ENCODE results near the gene ZNF527.
"Not testable (repeated sequence)": the region's sequence is repeated elsewhere in the genome, so short reads cannot be mapped to it uniquely, and the experiment has no call there.

Gene ZNF527

DNA sequence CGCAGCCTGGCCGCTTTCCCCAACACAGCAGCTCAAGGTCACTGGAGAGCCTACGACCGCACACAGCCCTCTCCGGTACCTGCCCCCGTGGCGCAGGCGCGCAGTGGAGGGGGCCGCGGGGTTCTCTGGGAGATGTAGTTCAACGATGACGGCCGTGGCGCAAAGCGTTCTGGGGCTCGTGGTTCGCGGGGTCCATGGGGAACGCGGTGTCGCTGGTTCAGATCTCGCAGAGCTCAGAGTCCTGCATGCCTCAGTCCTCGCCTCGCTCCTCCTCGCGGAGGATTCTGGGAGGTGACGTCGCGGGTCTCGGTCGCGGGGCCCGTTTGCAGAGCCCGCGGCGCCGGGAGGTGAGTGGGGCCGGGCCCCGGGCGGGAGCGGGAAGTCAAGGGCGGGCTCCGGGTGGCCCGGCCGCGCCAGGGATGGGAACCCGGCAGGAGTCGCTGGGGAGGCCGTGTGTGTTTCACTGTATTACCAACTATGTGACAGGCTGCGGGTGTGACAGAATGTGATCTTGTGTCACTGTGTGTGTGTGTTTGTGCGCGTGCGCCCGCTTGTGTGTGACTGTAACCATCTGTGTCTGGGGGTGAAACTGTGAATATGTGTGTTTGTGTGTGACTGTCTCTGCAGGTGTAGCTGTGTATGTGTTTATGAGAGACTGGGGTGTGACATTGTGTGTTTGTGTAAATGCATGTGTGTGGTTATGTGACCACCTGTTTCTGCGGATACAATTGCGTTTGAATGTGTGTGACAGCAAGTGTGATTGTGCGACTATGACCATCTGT is at the start of gene ZNF527:
Gene ZNF527, plus strand, starts transcription at position 220 of the 782 bp plus-strand sequence. CDS start 3,100 bp downstream, outside the sequence.
- DNase-seq: peak; percentile 94

DNA sequence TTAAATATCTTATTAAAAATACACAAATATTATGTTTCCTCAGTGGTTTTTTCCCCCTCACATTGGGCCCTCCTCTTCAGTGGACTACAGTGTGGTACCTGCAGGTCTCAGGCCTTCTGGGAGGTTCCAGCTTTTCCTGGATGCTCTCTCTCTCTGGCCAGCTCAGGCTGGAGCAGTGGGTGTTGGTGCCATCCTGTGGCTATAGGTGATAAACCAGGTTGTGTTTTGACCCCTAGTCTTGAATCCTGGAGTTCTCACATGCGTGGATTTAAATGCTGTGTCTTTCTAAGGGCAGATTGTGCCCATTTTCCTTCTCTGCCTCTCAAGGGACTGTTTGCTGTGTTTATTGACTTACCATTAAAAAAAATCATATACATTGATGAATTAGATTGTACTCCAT is 41.2 kb upstream of the ZNF527 start:
- DNase-seq: peak; percentile 14

DNA sequence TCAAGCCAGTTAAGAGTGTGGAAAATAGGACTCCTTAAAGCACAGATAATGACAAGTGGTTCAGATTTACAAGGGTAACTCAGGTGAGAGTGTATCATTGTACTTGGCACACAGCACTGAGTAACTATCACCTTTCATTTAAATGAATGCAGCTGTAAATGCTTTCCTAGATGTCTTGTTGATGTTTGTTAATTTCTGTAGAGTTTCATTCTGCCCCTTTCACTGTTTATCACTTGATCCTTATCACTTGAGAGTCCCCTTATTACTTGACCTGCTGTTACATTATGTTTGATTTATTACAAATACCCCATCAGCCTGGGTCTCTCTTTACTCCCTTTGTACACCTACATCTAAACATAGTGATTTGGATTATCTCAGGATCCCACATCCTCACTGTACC is 38.1 kb upstream of the ZNF527 start:
- DNase-seq: no peak

DNA sequence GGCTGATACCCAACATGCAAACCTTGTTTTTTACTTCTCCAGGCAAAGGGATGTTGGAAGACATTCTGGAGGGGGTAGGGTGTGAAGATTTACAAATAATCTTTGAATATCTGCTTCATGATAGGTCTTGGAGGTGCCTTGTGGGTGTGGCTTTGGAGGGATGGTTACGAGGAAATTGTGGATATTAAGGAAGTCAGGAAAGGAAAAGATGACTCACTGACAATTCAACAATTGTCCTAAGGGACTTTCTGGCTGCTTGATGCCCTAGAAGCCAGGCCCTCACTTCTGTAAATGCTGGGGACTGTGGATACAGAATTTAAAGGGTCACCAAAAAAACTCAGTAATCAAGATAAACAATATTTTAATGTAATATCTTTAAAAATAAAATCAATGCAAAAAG is 37.4 kb upstream of the ZNF527 start:
- DNase-seq: no peak

DNA sequence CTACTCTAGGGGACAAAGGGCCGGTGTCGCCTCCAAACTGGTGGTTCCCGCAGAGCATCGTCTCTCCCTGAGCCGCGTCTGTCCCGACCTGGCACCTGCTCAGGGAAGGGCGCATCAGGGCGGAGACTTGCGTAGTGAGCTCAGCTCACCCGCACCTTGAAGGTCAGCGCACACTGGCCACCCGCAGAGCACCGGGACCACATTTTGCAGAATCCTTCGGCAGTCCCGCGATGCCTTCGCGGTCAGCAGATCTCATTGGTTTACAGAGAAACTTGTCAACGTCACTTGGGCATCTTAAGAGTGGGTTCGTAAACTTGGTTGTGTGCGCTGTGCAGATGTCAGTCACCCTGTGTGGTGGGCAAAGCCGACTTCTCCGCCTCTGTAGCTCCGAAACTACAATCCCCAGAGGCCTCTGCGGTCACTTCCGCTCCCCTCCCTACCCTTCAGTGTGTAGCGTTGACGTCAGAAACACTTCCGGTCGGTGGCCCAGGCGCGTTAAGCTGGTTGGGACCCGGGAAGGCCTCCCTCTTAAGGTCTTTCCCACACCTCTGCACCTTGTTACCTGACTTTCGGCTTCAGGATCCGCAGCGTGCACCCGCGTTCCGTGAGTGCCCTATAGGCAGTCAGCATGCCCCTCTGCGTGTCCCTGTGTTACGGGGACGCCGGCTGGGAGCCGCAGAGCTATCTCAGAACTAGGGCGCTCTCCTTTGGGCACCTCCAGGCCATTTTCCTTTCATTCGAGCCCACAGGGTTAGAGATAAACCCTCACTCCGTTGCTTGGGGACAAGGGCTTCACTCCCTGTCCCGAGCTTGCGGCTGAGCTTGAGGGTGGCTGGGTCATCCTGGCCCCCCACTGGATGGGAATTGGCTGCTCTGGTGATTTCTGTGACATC is 36.5 kb upstream of the ZNF527 start:
- peak; percentile 84 for DNase-seq

DNA sequence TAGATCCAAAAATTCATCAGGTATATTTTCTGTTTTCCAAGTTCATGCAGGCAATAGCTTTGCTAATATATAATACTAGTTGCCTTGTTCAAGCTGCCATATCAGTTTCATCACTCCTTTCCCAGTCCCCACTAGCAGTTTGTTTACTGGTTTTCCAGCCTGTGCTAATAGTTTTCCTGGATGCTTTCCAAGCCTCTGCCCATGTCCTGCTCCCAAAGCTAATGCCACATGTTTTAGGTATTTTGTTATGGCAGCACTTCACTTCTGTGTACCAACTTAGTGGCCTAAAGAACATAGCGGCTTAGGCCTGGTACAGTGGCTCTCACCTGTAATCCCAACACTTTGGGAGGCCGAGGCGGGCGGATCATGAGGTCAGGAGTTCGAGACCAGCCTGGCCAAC is 28.1 kb upstream of the ZNF527 start:
- no peak for DNase-seq

DNA sequence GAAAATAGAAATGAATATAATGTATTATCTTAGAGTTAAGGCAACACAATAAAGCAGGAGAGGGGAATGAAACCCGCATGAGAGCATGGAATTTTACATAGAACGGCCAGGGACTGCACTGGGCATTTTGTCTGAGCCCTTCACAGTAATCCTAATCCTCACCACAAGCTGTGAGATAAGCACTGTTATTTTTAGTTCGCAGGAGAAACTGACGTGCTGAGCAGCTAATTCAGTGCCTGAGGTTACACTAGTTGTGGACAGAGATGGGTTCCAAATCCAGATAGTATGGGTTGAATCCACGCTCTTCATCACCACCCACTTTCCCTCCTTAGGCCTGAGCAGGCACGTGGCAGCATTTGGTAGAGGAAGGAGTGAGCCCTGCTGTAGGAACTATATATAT is 24.8 kb upstream of the ZNF527 start:
- DNase-seq: no peak

DNA sequence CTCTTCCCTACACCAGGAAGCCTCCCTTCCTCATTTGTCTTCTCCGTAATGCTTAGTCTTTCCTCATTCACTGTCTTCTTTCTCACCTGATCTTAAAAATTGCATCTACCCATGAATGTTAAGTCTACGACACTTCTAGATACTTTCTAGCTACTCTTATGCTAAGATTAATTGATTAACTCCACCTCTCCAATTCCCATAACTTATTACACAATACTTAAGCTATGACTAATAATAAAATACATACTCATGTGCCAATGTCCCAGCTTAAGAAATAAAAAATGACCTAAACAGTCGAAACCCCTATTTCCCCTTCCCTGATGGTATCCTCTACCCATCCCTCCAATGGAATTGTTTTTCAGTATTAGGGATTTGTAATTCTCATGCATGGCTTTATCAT is 22.8 kb upstream of the ZNF527 start:
- no peak for DNase-seq

DNA sequence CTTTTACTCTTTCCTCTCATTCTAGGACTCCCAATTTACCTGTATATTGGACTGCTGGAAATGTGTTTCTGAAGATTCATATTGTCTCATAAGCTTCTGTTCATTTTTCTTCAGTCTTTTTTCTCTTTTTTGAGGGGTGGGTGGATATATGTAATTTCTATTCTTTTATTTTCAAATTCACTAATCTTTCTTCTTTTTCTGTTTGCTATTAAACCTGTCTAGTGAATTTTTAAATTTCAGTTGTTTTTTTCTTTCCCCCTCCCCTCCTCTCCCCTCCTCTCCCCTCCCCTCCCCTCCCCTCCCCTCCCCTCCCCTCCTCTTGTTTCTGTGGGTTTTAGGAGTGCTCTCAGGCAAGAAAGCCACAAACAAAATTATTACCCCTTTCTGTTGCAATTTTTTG is 16.9 kb upstream of the ZNF527 start:
- no peak for DNase-seq

DNA sequence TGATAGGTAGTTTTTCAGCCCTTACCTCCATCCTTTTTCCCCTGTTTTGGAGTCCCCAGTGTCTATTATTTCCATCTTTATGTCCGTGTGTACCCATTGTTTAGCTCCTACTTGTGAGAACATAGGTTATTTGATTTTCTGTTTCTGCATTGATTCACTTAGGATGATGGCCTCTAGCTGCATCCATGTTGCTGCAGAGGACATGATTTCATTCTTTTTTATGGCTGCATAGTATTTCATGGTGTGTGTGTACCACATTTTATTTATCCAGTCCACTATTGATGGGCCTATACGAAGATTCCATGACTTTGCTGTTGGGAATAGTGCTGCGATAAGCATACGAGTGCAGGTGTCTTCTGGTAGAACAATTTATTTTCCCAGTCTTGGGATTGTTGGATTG is 15.0 kb upstream of the ZNF527 start:
- DNase-seq: no peak

DNA sequence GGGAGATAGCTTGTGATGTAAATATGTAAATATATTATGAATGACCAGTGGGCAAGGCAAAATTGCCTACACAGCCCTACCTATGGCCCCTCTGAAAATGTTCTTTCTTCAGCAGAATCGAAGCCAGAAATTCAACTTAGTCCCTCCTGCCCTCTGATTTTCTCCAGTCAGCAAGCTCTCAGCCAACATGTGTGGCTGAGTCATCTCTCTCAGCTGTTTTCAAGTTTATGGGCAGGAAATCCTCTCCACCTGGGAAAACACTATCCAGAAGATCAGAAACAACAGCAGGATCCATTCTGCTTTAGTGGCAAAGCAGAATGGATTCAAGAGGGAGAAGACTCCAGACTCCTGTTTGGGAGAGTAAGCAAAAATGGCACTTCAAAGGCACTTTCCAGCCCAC is 8.9 kb upstream of the ZNF527 start:
- DNase-seq: no peak

DNA sequence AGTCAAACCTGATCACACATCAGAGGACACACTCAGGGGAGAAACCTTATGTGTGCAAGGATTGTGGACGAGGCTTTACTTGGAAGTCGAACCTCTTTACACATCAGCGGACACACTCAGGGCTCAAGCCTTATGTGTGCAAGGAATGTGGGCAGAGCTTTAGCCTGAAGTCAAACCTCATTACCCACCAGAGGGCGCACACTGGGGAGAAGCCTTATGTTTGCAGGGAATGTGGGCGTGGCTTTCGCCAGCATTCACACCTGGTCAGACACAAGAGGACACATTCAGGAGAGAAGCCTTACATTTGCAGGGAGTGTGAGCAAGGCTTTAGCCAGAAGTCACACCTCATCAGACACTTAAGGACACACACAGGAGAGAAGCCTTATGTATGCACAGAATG is 8.2 kb upstream of the ZNF527 start:
- peak; percentile 1 for DNase-seq

DNA sequence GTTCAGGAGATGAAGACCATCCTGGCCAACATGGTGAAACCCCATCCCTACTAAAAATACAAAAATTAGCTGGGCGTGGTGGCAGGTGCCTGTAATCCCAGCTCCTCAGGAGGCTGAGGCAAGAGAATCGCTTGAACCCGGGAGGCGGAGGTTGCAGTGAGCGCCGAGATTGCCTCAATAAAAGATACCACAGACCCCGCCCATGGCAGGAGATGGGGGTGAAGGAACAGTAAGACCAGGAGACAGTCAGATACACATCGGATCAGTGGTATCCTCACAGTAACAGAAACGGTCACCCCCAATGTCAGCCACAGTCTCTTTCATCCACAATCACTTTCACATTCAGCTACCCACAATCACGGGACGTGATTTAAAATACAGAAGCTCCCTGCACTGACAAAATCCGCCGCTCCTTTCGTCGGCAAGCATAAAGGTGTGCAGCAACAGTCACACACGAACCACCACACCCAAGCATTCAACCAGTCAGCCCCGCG is 466 bp upstream of the ZNF527 start:
- DNase-seq: not testable (repeated sequence)

DNA sequence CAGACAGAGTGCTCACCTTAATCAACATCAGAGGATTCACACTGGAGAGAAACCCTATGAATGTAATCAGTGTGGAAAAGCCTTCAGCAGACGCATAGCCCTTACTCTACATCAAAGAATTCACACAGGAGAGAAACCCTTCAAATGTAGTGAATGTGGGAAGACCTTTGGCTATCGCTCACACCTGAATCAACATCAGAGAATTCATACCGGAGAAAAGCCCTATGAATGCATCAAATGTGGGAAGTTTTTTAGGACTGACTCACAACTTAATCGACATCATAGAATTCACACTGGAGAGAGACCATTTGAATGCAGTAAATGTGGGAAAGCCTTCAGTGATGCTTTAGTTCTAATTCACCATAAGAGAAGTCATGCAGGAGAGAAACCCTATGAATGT is 18.3 kb downstream of the ZNF527 start:
- DNase-seq: no peak

DNA sequence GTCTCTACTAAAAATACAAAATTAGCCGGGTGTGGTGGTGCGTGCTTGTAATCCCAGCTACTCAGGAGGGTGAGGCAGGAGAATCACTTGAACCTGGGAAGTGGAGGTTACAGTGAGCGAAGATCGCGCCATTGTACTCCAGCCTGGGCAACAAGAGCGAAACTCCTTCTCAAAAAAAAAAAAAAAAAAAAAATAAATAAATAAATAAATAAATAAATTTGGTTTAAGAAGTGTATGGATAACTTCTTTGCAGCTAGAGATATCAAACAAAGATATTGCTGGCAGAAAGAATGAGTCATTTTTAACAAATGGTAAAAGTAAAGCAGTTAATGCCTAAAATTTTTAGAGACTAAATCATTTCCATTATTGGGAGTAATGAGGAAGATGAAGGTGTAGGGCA is 20.5 kb downstream of the ZNF527 start:
- not testable (repeated sequence) for DNase-seq

DNA sequence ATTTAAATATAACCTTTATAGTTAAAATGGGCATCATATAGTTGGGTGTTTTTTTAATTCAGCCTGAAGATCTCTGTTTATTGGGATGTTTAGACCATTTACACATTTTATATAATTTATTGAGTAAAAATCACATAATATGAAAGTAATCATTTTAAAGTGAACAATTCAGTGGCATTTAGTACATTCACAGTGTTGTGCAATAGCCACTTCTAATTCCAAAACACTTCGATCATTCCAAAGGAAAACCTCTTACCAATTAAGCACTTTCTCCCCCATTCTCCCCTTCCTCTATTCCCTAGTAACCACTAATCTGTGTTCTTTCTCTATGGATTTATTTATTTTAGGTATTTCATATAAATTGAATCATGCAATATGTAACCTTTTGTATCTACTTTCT is 30.2 kb downstream of the ZNF527 start:
- no peak for DNase-seq

DNA sequence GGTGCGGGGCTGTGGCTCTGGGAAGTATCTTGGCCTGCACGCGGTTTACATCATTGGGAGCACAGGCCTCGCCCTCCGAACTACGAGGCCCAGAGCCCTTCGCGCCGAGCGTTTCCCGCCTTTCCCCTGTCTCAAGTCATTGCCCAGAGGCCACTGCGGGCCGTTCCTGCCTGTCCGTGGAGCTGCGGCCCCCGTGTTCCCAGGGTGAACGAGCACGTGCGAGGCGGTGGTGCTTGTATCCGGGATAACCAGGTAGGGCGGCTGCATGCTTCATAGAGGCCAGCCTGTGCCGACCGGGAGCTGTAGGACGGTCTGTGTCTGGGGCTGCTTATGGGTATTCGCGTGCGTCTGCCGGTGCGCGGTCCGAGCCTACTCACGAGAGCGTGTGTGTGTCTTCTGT is 32.5 kb downstream of the ZNF527 start:
- DNase-seq: no peak

DNA sequence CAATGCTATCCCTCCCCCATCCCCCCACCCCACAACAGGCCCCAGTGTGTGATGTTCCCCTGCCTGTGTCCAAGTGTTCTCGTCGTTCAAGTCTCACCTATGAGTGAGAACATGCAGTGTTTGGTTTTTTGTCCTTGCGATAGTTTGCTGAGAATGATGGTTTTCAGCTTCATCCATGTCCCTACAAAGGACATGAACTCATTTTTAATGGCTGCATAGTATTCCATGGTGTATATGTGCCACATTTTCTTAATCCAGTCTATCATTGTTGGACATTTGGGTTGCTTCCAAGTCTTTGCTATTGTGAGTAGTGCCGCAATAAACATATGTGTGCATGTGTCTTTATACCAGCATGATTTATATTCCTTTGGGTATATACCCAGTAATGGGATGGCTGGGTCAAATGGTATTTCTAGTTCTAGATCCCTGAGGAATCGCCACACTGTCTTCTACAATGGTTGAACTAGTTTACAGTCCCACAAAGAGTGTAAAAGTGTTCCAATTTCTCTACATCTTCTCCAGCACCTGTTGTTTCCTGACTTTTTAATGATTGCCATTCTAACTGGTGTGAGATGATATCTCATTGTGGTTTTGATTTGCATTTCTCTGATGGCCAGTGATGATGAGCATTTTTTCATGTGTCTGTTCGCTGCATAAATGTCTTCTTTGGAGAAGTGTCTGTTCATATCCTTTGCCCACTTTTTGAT is 35.4 kb downstream of the ZNF527 start:
- not testable (repeated sequence) for DNase-seq

DNA sequence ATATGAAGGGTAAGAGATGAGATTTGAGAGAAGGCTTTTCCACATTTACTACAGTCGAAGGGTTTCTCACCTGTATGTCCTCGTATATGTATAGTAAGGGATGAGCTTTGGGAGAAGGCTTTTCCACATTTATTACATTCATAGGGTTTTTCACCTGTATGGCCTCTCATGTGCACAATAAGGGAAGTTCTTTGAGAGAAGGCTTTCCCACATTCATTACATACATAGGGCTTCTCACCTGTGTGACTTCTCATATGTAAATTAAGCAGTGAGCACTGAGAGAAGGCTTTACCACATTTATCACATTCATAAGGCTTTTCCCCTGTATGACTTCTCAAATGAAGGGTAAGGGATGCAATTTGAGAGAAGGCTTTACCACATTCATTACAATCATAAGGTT is 41.8 kb downstream of the ZNF527 start:
- no peak for DNase-seq

DNA sequence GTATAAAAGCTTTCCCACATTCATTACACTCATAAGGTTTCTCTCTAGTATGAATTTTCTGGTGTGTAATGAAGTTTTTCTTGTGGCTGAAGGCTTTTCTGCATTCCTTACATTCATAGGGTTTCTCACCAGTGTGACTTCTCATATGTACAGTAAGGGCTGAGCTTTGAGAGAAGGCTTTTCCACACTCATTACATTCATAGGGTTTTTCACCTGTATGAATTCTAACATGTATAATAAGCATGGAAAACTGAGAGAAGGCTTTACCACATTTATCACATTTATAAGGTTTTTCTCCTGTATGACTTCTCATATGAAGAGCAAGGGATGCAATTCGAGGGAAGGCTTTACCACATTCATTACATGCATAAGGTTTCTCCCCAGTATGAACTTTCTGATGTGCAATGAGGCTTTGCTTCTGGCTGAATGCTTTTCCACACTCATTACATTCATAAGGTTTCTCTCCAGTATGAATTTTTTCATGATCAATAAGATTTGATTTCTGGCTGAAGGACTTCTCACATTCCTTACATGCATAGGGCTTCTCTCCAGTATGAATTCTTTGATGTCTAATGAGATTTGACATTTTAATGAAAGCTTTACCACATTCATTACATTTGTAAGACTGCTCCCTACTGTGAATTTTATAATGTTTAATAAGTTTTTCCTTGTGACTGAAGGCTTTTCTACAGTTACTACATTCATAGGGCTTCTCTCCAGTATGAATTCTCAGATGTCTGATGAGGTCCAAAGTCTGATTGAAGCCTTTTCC is 42.6 kb downstream of the ZNF527 start:
- DNase-seq: no peak
